DMS 273 (cell line): ENCODE measurements around the gene PLEKHA5.
"Not testable (repeated sequence)": the region's sequence is repeated elsewhere in the genome, so short reads cannot be mapped to it uniquely, and the experiment has no call there.

ENCODE experiments used
- DNase-seq: peaks from one replicate; lab custom pipeline; 2025; ENCODE audit not compliant: unreplicated experiment; lab: John Stamatoyannopoulos, UW

Gene PLEKHA5

DNA sequence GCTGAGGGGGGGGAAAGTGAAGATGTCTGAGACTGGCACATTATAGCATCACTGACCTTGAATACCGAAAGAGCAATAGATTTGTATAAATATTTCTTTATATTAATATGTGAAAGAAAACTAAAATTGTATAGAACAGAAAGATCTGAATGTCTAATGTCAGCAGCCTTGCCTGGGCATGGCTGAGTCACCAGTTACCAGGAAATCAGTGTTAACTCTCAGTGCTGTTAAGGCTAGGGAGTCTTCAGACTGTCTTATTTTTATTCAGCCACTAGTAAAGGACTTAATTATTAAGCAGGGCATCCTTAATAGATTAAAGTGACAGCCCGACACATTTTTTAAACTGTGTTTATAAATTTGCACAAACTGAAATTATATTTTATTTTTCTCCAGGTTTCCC is 186.9 kb downstream of the PLEKHA5 start:
- DNase-seq: no peak

DNA sequence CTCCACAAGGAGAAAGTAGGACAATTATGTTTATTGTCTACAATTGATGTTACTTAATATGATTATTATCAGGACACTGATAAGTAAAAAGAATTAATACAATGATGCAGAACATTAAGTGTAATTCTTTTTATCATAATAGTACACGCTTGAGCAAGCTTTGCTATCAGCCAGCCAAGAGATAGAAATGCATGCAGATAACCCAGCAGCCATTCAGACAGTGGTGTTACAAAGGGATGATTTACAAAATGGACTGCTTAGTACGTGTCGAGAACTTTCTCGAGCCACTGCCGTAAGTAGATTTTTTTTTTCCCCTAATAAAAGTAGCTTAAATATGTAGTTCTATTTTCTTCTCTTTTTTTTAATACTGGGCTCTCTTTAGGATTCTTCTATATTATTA is 192.8 kb downstream of the PLEKHA5 start:
- no peak for DNase-seq

DNA sequence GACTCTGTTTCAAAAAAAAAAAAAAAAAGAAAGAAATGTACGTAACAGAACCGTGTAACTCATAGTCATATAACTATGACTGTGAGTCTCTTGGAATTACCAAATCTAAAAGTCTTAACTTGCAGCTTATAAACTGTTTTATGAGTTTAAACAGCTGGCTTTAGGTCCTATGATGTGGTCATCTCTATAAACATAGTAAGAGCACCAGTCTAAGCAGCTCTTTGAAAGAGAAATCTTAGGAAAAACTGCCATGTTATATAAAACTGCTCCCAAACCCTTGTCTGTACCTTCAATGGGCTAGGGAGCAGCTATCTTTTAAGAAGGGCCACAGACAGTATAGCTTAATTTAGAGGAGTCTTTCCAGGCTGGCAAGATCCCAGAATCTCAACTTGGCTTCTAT is 194.3 kb downstream of the PLEKHA5 start:
- no peak for DNase-seq

DNA sequence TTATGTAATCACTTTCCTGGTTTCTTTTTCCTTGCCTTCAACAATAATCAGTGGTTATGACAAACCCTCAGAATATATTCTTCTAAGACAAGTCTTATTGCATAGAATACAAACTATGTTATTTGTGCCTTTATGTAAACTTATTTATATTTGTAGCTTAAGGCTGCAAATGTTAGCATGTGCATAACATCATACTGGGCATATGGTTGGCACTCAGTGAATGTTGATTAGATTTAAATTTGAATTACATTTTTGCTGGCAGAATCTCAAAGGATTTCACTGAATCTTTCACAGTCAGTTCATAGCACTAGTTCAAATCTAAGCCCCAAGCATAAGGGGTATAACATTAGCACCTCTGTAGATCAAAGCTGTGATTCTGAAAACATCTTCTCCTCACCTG is 196.6 kb downstream of the PLEKHA5 start:
- DNase-seq: no peak

DNA sequence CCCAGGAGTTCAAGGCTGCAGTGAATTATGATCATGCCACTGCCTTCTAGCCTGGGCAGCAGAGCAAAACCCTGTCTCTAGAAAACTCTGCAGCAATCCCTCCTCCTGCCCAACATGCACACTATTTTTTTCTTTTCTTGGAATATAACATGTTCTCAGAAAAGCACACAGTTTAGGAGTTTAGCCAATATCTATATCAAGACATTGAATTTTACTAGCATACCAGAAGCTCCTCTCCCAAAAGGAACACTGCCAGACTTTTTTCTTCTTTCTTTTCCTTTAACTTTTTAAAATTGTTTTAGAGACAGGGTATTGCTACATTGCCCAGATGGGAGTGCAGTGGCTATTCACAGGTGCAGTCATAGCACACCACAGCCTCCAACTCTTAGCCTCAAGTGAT is 202.7 kb downstream of the PLEKHA5 start:
- no peak for DNase-seq

DNA sequence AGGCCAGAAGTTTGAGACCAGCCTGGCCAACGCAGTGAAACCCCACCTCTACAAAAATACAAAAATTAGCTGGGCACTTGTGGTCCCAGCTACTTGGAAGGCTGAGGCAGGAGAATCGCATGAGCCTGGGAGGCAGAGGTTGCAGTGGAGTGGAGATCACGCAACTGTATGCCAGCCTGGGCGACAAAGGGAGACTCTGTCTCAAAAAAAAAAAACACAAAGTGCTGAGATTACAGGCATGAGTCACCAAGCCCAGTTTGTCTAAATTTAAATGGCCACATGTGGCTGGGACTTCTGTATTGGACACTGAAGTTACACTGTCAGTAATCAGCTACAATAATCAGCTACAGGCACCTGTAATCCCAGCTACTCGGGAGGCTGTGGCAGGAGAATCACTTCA is 208.9 kb downstream of the PLEKHA5 start:
- DNase-seq: no peak

DNA sequence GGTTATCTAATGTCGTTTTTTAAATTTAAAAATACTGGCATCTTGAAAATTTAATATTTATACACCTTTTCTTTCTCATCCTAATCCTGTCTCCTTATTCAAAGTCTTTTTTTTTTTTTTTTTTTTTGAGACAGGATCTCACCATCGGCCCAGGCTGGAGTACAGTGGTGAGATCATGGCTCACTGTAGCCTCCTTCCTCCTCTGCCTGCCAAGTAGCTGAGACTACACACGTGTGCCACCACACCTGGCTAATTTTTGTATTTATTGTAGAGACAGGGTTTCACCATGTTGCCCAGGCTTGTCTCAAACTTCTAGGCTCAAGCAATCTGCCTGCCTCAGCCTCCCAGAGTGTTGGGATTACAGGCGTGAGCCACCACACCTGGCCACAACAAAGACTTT is 221.3 kb downstream of the PLEKHA5 start:
- DNase-seq: not testable (repeated sequence)

DNA sequence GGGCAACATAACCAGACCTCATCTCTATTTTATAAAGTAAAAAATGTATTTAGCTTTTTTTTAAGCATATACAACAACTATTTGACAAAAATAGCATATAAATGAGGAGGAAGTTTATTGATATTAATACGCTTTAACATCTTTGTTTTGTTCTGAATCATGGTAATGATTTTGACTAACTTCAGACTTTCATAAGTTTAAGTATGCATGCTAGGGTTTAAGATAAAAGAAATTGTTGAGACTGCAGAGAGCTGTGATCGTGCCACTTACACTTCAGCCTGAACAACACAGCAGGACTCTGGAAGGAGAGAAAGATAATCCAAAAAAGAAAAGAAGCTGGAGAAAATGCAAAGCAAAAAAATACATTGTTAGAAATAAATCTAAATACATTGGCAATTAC is 221.8 kb downstream of the PLEKHA5 start:
- no peak for DNase-seq

DNA sequence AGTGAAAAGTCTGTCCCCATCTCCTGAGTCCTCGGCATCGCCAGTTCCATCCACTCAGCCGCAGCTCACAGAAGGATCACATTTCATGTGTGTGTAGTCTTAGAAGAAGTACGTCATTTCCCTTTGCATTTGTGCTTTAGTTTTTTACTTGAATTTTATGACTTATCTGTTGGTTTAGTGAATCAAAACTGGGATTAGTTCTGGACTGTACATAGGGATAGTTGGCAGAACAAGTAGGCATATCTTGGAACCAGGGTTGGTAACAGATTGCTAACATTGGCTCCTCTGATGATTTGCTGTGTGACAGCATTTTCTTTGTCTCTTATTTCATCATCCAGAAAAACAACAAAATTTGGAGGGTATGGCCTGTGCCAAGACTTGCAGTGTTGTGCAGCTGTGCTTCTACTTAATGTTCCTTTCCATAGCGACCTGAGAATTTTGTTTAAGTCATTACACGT is 240.2 kb downstream of the PLEKHA5 start:
- peak; percentile 53 for DNase-seq

DNA sequence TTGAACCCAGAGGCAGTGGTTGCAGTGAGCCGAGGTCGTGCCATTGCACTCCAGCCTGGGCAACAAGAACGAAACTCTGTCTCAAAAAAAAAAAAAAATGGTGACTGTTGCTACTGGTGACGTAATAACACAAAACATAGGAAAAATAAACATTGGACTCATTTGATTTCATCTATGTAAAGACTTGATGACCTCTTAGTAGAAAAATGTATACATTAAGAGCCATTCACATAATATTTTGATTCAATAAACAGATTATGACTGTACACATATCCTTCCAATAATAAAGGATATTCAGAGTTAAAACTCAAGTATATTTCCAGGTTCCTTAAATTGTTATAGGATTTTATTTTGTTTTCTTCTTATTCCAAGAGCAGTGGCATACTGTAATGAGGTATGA is 244.1 kb downstream of the PLEKHA5 start:
- DNase-seq: no peak

DNA sequence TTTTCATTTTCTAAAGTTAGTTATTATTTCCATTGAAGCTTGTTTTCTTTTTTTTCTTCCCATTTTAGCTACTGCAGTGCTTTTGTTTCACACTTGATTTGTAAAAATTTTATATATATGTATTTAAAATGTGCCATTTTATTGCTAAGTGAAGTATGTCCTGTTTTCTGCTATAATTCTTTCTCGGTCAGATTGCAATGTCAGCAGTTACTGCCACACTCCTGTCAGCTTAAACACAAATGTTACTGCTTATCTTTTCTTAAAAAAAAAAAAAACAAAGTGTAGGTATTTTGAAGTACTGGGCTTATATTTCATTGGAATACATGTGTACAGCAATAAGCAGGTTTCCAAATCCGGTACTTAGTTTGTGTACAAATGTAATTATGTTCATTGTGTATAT is 246.4 kb downstream of the PLEKHA5 start:
- DNase-seq: no peak

DNA sequence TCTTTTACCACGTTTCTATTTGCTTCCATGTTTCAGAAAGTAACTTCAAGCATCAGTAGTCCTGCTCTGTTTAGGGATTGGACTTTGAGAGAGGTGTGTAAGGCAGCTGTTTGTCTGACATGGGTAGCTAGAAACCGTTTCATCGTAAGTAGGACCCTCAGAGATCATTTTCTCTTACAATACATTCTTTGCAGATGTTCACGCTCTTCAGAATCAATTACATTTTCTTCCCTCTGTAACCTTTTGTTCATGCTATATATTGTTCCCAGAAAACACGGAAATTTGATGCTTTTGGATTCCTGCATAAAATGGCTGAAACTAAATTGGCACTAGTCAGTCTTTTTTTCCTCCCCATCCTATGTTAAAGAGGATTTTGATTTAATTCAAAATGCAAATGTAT is 247.2 kb downstream of the PLEKHA5 start:
- DNase-seq: no peak

DNA sequence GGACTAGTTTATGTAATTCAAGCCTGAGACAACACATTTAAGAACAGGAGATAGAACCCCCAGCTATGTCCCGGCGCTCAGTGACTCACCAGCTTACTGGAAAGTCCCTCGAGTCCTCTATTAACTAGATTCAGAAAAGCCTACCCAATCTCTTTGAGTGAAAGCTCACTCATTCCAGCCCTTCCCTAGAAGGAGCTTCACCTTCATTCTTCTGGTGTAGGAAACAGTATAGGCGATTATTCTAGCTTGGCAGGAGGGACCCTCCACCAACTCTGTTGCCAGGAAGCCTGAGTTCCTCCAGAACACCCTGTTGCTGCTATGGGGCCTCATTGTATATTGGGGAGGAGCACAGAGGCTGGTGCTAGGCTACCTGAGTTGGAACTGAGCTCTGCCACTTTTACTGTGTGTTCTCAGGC is 252.6 kb downstream of the PLEKHA5 start:
- DNase-seq: peak; percentile 22

DNA sequence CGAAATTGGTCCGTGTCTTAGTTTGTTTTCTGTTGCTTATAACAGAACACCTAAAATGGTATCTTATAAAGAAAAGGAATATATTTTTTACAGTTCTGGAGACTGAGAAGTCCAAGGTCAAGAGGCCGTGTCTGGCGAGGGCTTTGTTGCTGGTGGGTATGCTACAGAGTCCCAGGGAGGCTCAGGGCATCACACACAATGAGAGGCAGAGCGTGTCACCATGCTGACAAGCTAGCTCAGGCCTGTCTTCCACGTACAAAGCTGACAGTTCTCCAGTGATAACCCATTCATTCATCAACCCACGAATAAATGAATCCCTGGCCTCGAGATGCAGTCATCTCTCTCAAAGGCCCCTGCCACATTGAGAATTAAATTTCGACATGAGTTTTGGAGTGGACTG is 253.0 kb downstream of the PLEKHA5 start:
- no peak for DNase-seq

DNA sequence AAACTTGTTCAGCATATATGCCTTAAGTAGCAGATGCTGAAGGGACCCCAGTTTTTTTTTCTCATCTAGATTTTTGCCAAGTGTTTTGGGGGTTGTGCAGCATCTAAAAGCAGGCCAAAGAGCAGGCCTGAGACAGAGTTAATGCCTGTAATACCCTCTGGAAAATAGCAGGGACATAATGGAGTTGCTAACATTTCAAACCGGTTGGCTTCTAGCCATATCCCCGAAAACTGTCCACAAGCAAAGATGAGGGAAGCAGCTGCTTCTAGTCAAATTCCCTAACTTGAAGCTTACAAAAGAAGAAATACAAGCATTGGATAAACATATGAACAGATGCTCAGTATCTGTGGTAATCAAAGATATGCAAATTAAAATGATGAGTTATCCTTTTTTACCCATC is 257.6 kb downstream of the PLEKHA5 start:
- peak; percentile 5 for DNase-seq

DNA sequence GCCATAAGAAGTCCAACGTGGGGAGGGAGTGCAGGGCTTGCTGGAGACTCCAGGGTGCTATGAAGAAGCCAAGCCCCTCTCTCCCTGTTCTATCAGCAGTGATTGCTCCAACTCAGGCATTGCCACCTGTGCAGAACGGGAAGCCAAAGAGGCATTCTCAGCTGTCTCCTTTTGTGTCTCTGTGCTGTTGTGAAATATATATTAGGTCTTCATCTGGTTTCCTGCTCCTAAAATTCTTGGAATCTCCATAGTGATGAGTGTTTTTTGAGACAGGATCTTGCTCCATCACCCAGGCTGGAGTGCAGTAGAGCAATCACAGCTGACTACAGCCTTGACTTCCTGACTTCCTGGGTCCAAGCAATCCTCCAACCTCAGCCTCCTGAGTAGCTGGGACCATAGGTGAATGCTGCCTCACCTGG is 258.6 kb downstream of the PLEKHA5 start:
- DNase-seq: no peak

DNA sequence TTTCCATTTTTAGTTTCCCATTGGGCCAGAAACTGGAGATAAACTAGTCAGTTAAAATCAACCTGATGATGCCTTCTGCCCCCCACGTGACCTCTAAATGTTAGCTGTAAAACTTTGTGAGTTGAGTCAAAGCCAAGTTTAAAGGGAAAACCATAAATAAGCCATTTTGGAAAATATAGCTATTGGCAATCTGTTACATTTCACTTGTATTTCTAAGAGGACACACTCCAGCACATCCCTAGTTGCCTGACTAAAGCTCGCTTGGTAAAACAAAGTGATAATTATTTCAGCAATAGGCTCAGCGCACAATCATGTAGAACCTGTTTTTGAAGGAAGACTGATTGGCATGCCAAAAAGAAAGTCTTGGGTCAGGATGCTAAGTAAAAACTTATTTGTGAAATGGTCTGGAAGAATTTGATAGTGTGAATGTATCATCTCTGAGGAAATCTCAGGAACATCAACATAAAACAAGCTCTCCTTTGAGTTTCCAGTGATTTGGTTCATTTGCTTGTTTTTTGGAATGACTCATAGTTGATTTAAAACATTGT is 260.6 kb downstream of the PLEKHA5 start:
- no peak for DNase-seq

DNA sequence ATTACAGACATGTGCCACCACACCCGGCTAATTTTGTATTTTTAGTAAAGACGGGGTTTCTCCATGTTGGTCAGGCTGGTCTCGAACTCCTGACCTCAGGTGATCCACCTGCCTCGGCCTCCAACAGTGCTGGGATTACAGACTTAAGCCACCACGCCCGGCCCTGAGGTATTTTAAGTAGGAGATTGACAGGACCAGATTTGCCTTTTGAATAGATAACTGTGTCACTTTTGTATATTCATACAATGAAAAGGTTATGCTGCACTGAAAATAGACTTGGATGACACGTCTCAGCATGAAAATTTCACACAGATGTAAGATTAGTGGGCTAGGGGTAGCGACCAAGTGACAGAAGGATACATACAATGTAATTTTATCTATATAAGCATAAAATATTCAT is 263.1 kb downstream of the PLEKHA5 start:
- not testable (repeated sequence) for DNase-seq

DNA sequence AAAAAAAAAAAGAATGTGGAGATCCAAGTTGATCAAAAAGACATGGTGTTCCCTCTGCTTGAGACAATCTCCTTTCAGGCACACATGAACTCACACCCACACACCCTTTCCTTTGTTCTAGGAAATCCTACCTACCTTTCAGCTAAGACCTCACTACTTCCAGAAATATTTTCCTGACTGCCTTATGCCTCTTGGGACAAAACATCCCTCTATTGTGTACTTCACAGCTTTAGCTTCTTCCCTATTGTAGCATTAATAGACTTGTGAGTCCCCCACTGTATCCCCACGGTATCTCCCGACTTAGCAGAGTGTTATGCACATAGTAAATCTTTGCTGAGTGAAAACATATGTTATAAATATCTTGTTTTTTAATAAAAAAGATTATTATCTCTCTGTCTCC is 264.9 kb downstream of the PLEKHA5 start:
- no peak for DNase-seq

DNA sequence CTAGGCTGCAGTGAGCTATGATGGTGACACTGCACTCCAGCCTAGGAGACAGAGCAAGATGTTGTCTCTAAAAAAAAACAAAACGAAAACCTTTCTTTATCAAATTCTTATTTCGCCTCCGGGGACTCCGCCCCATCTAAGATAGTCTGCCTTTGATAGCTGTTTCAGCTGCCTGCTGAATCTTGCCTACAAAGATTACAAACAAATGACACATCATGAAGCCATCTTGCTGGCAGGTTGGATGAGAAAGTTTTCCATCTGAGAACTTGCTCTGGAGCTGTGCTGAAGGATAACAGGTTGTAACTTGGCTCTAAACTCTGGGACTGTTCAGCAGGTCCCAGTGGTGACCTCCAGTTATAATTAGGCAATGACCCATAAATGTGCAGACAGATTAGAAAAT is 268.0 kb downstream of the PLEKHA5 start:
- DNase-seq: no peak

DNA sequence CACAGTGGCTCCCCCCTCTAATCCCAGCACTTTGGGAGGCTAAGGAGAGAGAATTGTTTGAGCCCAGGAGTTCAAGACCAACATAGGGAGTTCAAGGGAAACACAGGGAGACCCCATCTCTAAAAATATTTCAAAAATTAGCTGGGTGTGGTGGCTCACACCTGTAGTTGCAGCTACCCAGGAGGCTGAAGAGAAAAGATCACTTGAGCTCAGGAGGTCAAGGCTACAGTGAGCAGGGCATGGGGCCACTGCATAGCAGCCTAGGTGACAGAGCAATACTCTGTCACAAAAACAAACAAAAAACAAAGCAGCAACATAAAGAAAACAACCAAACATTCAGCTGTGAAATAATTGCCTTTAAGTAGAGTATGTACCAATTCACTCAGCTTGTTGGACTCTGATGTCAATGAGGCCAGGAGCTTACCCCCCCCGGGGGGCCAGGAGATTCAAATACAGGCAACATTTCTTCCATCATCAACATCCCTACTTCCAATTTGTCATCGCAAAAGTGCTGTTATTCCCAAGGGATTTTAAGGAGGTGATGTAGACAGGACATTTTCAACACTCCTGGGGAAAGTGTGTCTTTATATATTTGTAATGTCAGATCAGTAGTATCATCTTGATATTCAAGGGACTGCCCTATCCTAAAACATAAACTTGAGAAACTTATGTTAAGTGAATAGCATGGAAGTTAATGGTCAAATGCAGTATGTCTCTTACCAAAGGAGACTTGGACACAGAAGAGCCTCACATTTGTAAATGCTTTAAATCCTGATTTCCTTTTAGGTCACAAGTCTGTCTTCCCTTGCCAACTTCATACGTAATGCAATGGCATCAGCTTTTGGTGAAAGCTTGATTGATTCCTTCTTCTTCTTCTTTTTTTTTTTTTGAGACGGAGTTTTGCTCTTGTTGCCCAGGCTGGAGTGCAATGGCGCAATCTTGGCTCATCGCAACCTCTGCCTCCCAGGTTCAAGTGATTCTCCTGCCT is 269.1 kb downstream of the PLEKHA5 start:
- no peak for DNase-seq

DNA sequence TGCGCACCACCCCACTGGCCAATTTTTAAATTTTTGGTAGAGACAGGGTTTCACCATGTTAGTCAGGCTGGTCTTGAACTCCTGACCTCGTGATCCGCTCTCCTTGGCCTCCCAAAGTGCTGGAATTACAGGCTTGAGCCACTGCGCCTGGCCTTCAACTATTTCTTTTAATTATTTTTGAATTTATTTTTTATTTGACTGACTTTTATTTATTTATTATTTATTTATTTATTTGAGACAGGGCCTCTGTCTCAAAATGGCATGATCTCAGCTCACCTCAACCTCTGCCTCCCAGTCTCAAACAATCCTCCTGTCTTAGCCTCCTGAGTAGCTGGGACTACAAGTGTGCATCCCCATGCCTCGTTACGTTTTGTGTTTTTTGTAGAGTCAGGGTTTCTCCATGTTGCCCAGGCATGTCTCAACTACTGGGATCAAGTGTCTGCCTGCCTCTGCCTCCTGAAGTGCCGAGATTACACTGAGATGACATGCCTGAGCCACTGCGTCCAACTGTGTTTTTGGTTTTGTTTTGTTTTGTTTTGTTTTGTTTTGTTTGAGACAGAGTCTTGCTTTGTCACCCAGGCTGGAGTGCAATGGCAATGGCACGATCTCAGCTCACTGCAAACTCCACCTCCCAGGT is 271.2 kb downstream of the PLEKHA5 start:
- DNase-seq: not testable (repeated sequence)
